ENCODE results near the gene HNRNPM. TPM values are rescaled to one million over a fixed set of nuclear protein-coding genes. Genes with fewer than 3 reads are reported as not detected.

HNRNPM gene
- total RNA-seq, 1 experiment from 2014 or later = 468 TPM

DNA sequence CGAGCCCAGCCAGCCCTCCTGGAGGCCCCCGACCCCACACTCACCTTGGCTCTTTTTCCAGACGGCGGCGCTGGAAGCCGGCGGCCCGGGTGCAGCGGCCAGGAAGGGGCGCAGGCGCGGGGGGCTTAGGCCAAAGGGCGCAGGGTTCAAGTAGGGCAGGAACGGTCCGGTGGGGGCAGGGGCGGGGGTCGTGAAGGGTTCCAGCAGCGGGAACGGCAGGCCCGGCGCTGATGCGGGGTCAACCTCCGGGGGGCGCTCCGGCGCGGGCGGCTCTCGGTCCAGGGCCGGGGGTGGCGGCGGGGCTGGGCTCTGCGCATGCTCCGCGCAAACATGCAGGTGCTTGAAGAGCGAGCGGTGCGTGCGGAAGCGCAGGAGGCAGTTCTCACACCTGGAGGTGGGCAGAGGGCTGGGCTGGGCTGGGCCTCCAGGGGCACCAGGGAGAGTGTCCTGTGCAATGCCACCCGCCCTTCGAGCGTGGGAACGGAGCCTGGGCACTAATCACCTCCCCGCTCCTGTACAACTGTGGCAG, 66.9 kb downstream of the HNRNPM start:
- Histone ChIP-seq H4K91ac (ENCODE audit: insufficient read length, low read depth, low read length) (no peak overlapping the region), H3K56ac (ENCODE audit: insufficient read length, low read depth, low read length) (no peak overlapping the region), H3K4ac (ENCODE audit: low read depth, low read length) (no peak overlapping the region), H4K5ac (ENCODE audit: insufficient read length, low read depth, low read length) (no peak overlapping the region), H2BK120ac (ENCODE audit: low read depth, low read length, poor library complexity, severe bottlenecking) (no peak overlapping the region), H3K23ac (ENCODE audit: insufficient read length, low read depth, low read length) (no peak overlapping the region), H2BK15ac (ENCODE audit: low read depth, low read length) (no peak overlapping the region), H4K20me1 (ENCODE audit: control insufficient read depth, insufficient read depth, insufficient read length) (no peaks in the 10 kb centered on the region), H3K4me2 (ENCODE audit: insufficient read depth, insufficient read length, low read length) (no peak overlapping the region), H4K8ac (replicated peaks; ENCODE audit: insufficient read length, low read depth, low read length) (no peak overlapping the region), H2AFZ (ENCODE audit: low read length) (no peak overlapping the region), H3K18ac (ENCODE audit: insufficient read length, low read depth, low read length) (no peak overlapping the region), H2BK12ac (ENCODE audit: insufficient read length, low read depth, low read length) (no peak overlapping the region), H2BK20ac (ENCODE audit: low read depth, low read length, poor library complexity, severe bottlenecking) (no peak overlapping the region), H3K27ac (ENCODE audit: insufficient read length, low read depth, low read length) (no peak overlapping the region), H3K4me1 (ENCODE audit: insufficient read depth, low read length) (no peaks in the 10 kb centered on the region; the same call in 1 of the 2 replicates), H2BK5ac (ENCODE audit: insufficient read length, low read length) (no peak overlapping the region), H3K14ac (ENCODE audit: insufficient read depth, low read length) (no peak overlapping the region; the same call in 1 of the 2 replicates), H3K9me3 (ENCODE audit: control insufficient read depth, low read depth, low read length) (no peaks in the 10 kb centered on the region), H3K79me1 (ENCODE audit: insufficient read depth, low read depth, low read length, poor library complexity, severe bottlenecking) (no peaks in the 10 kb centered on the region), H3T11ph (ENCODE audit: low read length) (no peak overlapping the region), H3K23me2 (ENCODE audit: insufficient read length, low read depth, low read length, poor library complexity, severe bottlenecking) (peaks cover 9% of the 10 kb centered on the region), H3K9ac (ENCODE audit: extremely low read depth, insufficient read length, low read length) (no peak overlapping the region), H2AK5ac (ENCODE audit: insufficient read length, low read length) (no peak overlapping the region), H3K79me2 (ENCODE audit: insufficient read depth, low read length) (no peaks in the 10 kb centered on the region), H3K27me3 (ENCODE audit: insufficient read depth, low read length) (no peaks in the 10 kb centered on the region)
- Mint-ChIP-seq H3K4me1 (peaks cover 7 to 25% of the 10 kb centered on the region in 2 experiments), H3K36me3 (ENCODE audit: insufficient read depth in 1 of 3, low read depth in 3 of 3) (peaks cover 2 to 10% (median 7%) of the 10 kb centered on the region in 3 experiments; a peak in 3 of 7 replicates), H3K4me3 (peak overlapping the region in 1 of 2 experiments; percentile 74; a peak in 1 of 5 replicates), H3K27ac (no peak overlapping the region), H3K27me3 (ENCODE audit: low read depth) (no peaks in the 10 kb centered on the region; the same call in 1 of the 2 replicates), H3K9me3 (no peaks in the 10 kb centered on the region)
- TF ChIP-seq CTCF (conservative IDR thresholded peaks at IDR 0.05) = peak; percentile 41; the same call in 2 of the 3 replicates
- WGBS (ENCODE audit: extremely low coverage, insufficient read length, low lambda C conversion rate) = no CpG with 5 or more reads among the region's 45 CpGs
- no peak for DNase-seq

All from H9 (cell line).